Measurements from ENCODE around the gene UPK3B.
"Not testable (repeated sequence)": the region's sequence is repeated elsewhere in the genome, so short reads cannot be mapped to it uniquely, and the experiment has no call there.

Gene UPK3B

DNA sequence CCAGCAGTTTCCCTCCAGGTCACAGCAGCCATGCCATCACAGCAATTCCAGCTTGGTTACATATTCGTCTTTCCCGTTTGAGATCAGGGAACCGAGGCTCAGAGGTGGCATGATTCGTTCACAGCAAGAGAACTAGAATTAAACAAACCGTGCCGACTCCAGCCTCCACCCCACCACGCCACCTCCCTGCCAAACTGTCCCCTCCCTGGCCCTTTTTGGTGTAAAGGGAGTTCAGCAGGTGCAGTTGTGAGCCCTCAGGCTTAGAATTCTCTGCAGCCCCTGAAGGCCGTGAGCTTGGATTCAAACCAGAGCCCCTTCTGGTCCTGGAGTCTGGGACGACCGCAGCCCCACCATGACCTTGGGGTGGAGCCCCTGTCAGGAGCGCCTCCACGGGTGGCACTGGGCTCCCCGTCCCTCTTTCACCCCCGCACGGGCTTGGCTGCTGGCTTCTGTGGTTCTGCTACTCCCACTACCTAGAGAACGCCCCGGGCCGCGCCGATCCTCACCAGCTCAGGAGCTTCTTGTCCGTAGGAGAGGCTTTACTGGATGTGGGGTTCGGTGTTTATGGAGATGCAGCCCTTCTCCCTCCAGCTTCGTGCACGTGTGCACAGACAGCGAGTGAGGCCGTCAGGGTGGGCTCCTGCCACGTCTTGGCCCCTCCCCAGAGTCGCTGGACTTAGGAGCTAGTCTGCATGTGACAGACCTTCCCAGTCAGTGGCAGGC is 11.0 kb upstream of the UPK3B start:
- H3K4me1 ChIP-seq (ENCODE audit: control insufficient read depth in 2 of 2, insufficient read depth in 1 of 2, low read depth in 1 of 2, low read length in 2 of 2); H2BK15ac ChIP-seq (ENCODE audit: low read length): not testable (repeated sequence)

DNA sequence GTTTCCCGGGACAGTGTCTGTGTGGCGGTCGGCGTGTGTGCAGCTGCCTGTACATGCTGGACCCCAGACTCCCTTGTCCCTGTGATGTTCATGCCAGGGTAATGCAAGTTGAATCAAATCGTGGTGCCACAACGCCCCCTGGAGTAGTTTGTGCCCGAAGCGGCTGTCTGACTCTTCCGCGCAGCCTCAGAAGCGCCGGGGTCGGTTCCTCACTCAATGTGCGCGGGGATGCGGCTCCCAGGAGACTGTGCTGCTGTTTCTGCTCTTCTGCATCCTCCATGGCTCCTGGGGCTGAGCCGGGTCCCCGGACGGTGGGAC is 10.5 kb upstream of the UPK3B start:
- DNase-seq (ENCODE audit: low spot score); H3K23ac ChIP-seq (ENCODE audit: low read depth, low read length, poor library complexity); H2AK5ac ChIP-seq (ENCODE audit: low read depth, low read length); H2AFZ ChIP-seq (ENCODE audit: low read length); H2BK12ac ChIP-seq (ENCODE audit: low read length); H2BK5ac ChIP-seq (ENCODE audit: low read length); H3K4me1 ChIP-seq (ENCODE audit: control insufficient read depth in 2 of 2, insufficient read depth in 1 of 2, low read depth in 1 of 2, low read length in 2 of 2); H4K91ac ChIP-seq (ENCODE audit: low read depth, low read length, poor library complexity); H3K9ac ChIP-seq (ENCODE audit: low read depth, low read length, poor library complexity); H3K14ac ChIP-seq (ENCODE audit: low read length); H3K18ac ChIP-seq (ENCODE audit: low read length); H3K4ac ChIP-seq (ENCODE audit: low read length); H3K4me2 ChIP-seq (ENCODE audit: insufficient read depth, low read length, poor library complexity, severe bottlenecking); H4K8ac ChIP-seq (ENCODE audit: low read depth, low read length); H3K27ac ChIP-seq (replicated peaks; ENCODE audit: low read length); H3K4me3 ChIP-seq (ENCODE audit: low read length in 2 of 2); H3K9me3 ChIP-seq (replicated peaks in 1 of 2; ENCODE audit: control insufficient read depth in 2 of 2, insufficient read depth in 1 of 2, low read depth in 1 of 2, low read length in 2 of 2); H2BK120ac ChIP-seq (ENCODE audit: low read depth, low read length); H3K36me3 ChIP-seq (replicated peaks in 1 of 2; ENCODE audit: control insufficient read depth in 2 of 2, insufficient read depth in 2 of 2, low read length in 2 of 2); H3K27me3 ChIP-seq (ENCODE audit: control insufficient read depth in 3 of 3, insufficient read depth in 3 of 3, low read depth in 1 of 3, low read length in 3 of 3); H3K79me1 ChIP-seq (ENCODE audit: low read depth, low read length); H2BK15ac ChIP-seq (ENCODE audit: low read length): not testable (repeated sequence)
- no CpG with 5 or more reads among the region's 19 CpGs for WGBS, 2 donors (ENCODE audit: extremely low coverage in 2 of 2, insufficient read length in 2 of 2, insufficient replicate concordance in 1 of 2)

More for the DNA sequence above, 11.0 kb upstream of the UPK3B start:
- H4K8ac ChIP-seq (ENCODE audit: low read depth, low read length); H3K23ac ChIP-seq (ENCODE audit: low read depth, low read length, poor library complexity); H4K91ac ChIP-seq (ENCODE audit: low read depth, low read length, poor library complexity); H3K27ac ChIP-seq (replicated peaks; ENCODE audit: low read length); H3K36me3 ChIP-seq (replicated peaks in 1 of 2; ENCODE audit: control insufficient read depth in 2 of 2, insufficient read depth in 2 of 2, low read length in 2 of 2); H3K18ac ChIP-seq (ENCODE audit: low read length); DNase-seq (ENCODE audit: low spot score); H3K79me1 ChIP-seq (ENCODE audit: low read depth, low read length); H2BK120ac ChIP-seq (ENCODE audit: low read depth, low read length); H3K9me3 ChIP-seq (replicated peaks in 1 of 2; ENCODE audit: control insufficient read depth in 2 of 2, insufficient read depth in 1 of 2, low read depth in 1 of 2, low read length in 2 of 2); H2AFZ ChIP-seq (ENCODE audit: low read length); H2BK12ac ChIP-seq (ENCODE audit: low read length); H3K4me2 ChIP-seq (ENCODE audit: insufficient read depth, low read length, poor library complexity, severe bottlenecking); H2BK5ac ChIP-seq (ENCODE audit: low read length); H3K4me3 ChIP-seq (ENCODE audit: low read length in 2 of 2); H3K9ac ChIP-seq (ENCODE audit: low read depth, low read length, poor library complexity); H3K4ac ChIP-seq (ENCODE audit: low read length); H3K27me3 ChIP-seq (ENCODE audit: control insufficient read depth in 3 of 3, insufficient read depth in 3 of 3, low read depth in 1 of 3, low read length in 3 of 3); H2AK5ac ChIP-seq (ENCODE audit: low read depth, low read length); H3K14ac ChIP-seq (ENCODE audit: low read length): not testable (repeated sequence)
- WGBS, 2 donors (ENCODE audit: extremely low coverage in 2 of 2, insufficient read length in 2 of 2, insufficient replicate concordance in 1 of 2) = no CpG with 5 or more reads among the region's 28 CpGs

DNA sequence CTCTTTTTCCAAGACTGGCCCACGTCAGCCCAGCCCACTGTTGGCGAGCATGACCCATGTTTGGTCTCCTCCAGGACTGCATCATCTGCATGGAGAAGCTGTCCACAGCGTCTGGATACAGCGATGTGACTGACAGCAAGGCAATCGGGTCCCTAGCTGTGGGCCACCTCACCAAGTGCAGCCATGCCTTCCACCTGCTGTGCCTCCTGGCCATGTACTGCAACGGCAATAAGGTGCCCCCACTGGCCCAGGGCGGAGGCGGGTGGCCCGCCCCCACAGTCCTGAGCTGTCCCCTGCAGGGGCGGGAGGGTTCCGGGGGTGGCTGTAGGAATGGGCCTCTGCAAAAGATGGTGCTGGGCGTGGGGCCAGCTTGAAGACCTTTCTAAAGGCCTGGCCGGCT is 8.1 kb upstream of the UPK3B start:
- H3K4me2 ChIP-seq (ENCODE audit: insufficient read depth, low read length, poor library complexity, severe bottlenecking); H2BK5ac ChIP-seq (ENCODE audit: low read length): not testable (repeated sequence)

DNA sequence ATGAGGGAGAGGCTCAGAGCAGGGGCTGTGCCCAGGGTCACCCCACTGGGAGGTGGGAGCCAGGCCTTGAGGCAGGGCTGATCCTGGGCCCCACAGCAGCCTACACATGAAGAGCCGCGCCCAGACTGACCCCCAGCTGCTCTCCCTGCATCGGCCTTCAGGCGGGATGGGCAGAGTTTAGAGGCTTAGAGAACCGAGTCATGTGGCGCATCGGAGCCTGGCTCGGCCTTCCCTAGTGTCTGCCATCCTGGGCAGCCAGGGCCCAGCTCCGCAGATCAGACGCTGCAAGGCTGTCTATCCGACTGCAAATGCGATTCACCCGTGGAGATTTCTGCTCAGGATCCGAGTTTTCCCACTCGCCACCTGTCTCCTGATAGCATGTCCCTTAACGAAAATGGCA is 7.5 kb upstream of the UPK3B start:
- H3K18ac ChIP-seq (ENCODE audit: low read length); H3K9me3 ChIP-seq (replicated peaks in 1 of 2; ENCODE audit: control insufficient read depth in 2 of 2, insufficient read depth in 1 of 2, low read depth in 1 of 2, low read length in 2 of 2); H4K91ac ChIP-seq (ENCODE audit: low read depth, low read length, poor library complexity); H3K4me2 ChIP-seq (ENCODE audit: insufficient read depth, low read length, poor library complexity, severe bottlenecking); DNase-seq (ENCODE audit: low spot score); H3K14ac ChIP-seq (ENCODE audit: low read length); H2BK15ac ChIP-seq (ENCODE audit: low read length); H3K4ac ChIP-seq (ENCODE audit: low read length); H2BK120ac ChIP-seq (ENCODE audit: low read depth, low read length); H3K23ac ChIP-seq (ENCODE audit: low read depth, low read length, poor library complexity); H3K36me3 ChIP-seq (replicated peaks in 1 of 2; ENCODE audit: control insufficient read depth in 2 of 2, insufficient read depth in 2 of 2, low read length in 2 of 2); H3K4me3 ChIP-seq (ENCODE audit: low read length in 2 of 2); H3K27ac ChIP-seq (replicated peaks; ENCODE audit: low read length); H2BK5ac ChIP-seq (ENCODE audit: low read length); H3K79me1 ChIP-seq (ENCODE audit: low read depth, low read length); H2AK5ac ChIP-seq (ENCODE audit: low read depth, low read length); H3K4me1 ChIP-seq (ENCODE audit: control insufficient read depth in 2 of 2, insufficient read depth in 1 of 2, low read depth in 1 of 2, low read length in 2 of 2); H3K9ac ChIP-seq (ENCODE audit: low read depth, low read length, poor library complexity); H2BK12ac ChIP-seq (ENCODE audit: low read length); H3K27me3 ChIP-seq (ENCODE audit: control insufficient read depth in 3 of 3, insufficient read depth in 3 of 3, low read depth in 1 of 3, low read length in 3 of 3); H4K8ac ChIP-seq (ENCODE audit: low read depth, low read length); H2AFZ ChIP-seq (ENCODE audit: low read length): not testable (repeated sequence)
- WGBS, 2 donors (ENCODE audit: extremely low coverage in 2 of 2, insufficient read length in 2 of 2, insufficient replicate concordance in 1 of 2) = no CpG with 5 or more reads among the region's 16 CpGs

More for the DNA sequence above, 8.1 kb upstream of the UPK3B start:
- H2AFZ ChIP-seq (ENCODE audit: low read length); H3K27ac ChIP-seq (replicated peaks; ENCODE audit: low read length); H3K4ac ChIP-seq (ENCODE audit: low read length); H4K8ac ChIP-seq (ENCODE audit: low read depth, low read length); H2BK12ac ChIP-seq (ENCODE audit: low read length); H3K4me1 ChIP-seq (ENCODE audit: control insufficient read depth in 2 of 2, insufficient read depth in 1 of 2, low read depth in 1 of 2, low read length in 2 of 2); H3K18ac ChIP-seq (ENCODE audit: low read length); H3K36me3 ChIP-seq (replicated peaks in 1 of 2; ENCODE audit: control insufficient read depth in 2 of 2, insufficient read depth in 2 of 2, low read length in 2 of 2); H2AK5ac ChIP-seq (ENCODE audit: low read depth, low read length); H2BK120ac ChIP-seq (ENCODE audit: low read depth, low read length); H3K9me3 ChIP-seq (replicated peaks in 1 of 2; ENCODE audit: control insufficient read depth in 2 of 2, insufficient read depth in 1 of 2, low read depth in 1 of 2, low read length in 2 of 2); H3K4me3 ChIP-seq (ENCODE audit: low read length in 2 of 2); H3K79me1 ChIP-seq (ENCODE audit: low read depth, low read length); H3K14ac ChIP-seq (ENCODE audit: low read length); H3K27me3 ChIP-seq (ENCODE audit: control insufficient read depth in 3 of 3, insufficient read depth in 3 of 3, low read depth in 1 of 3, low read length in 3 of 3); H3K23ac ChIP-seq (ENCODE audit: low read depth, low read length, poor library complexity); H3K9ac ChIP-seq (ENCODE audit: low read depth, low read length, poor library complexity); DNase-seq (ENCODE audit: low spot score); H2BK15ac ChIP-seq (ENCODE audit: low read length); H4K91ac ChIP-seq (ENCODE audit: low read depth, low read length, poor library complexity): not testable (repeated sequence)
- no CpG with 5 or more reads among the region's 13 CpGs for WGBS, 2 donors (ENCODE audit: extremely low coverage in 2 of 2, insufficient read length in 2 of 2, insufficient replicate concordance in 1 of 2)

Measured in neuronal stem cell (in vitro differentiated cells).